GM23338 (cell line): Measurements from ENCODE around the gene IBA57. TPM values are rescaled to one million over a fixed set of nuclear protein-coding genes. Genes with fewer than 3 reads are reported as not detected.

Experiments used
- ATAC-seq: fragments of 200-7000 bp; cut with Tn5 transposase; 3 replicates; pipeline ENCODE4 v1.9.1; 2020
- DNase-seq: peaks from one replicate; pipeline ENCODE4 v3.0.0-alpha.2; 2015; ENCODE audit warnings: low spot score
- H2AFZ ChIP-seq: fragments of 200-600 bp; sonication (generic); 2 replicates; pipeline ENCODE4 v1.8.0; 2016; ENCODE audit warnings: antibody characterized with exemption, mild to moderate bottlenecking, moderate library complexity
- H3F3A ChIP-seq: fragments of 200-600 bp; sonication (generic); replicated peaks from 2 replicates; pipeline ENCODE4 v1.8.0; 2017; ENCODE audit warnings: antibody characterized with exemption, mixed run types, low read depth
- H3K27ac ChIP-seq: fragments of 200-600 bp; sonication (generic); 2 replicates; pipeline ENCODE4 v1.6.1; 2016; ENCODE audit warnings: low read depth
- H3K27me3 ChIP-seq: fragments of 200-600 bp; sonication (generic); 2 replicates; pipeline ENCODE4 v1.8.0; 2016; ENCODE audit warnings: mild to moderate bottlenecking, mixed run types, moderate library complexity; ENCODE audit not compliant: insufficient read depth
- H3K36me3 ChIP-seq: fragments of 200-600 bp; sonication (generic); 2 replicates; pipeline ENCODE4 v1.8.0; 2016; ENCODE audit warnings: mild to moderate bottlenecking; ENCODE audit not compliant: insufficient read depth
- H3K4me1 ChIP-seq: fragments of 200-600 bp; sonication (generic); 2 replicates; pipeline ENCODE4 v1.8.0; 2016; ENCODE audit warnings: mild to moderate bottlenecking, moderate library complexity; ENCODE audit not compliant: insufficient read depth
- H3K4me2 ChIP-seq: fragments of 200-600 bp; sonication (generic); 2 replicates; pipeline ENCODE4 v1.7.1; 2017; ENCODE audit warnings: mixed run types
- H3K4me3 ChIP-seq: fragments of 200-600 bp; sonication (generic); 2 replicates; pipeline ENCODE4 v1.6.1; 2016; ENCODE audit warnings: mixed run types
- H3K79me2 ChIP-seq: fragments of 200-600 bp; sonication (generic); replicated peaks from 2 replicates; pipeline ENCODE4 v1.8.0; 2017; ENCODE audit warnings: mild to moderate bottlenecking; ENCODE audit not compliant: insufficient read depth
- H3K9me2 ChIP-seq: fragments of 200-600 bp; sonication (generic); 2 replicates; pipeline ENCODE4 v1.8.0; 2017; ENCODE audit not compliant: insufficient read depth
- H4K20me1 ChIP-seq: fragments of 200-600 bp; sonication (generic); replicated peaks from 2 replicates; pipeline ENCODE4 v1.8.0; 2017; ENCODE audit warnings: mild to moderate bottlenecking; ENCODE audit not compliant: insufficient read depth
- H3K27ac Mint-ChIP-seq: 2 replicates; pipeline ENCODE4 v1.8.0; 2020; ENCODE audit warnings: inconsistent platforms, mild to moderate bottlenecking, moderate library complexity, mixed read lengths
- H3K27me3 Mint-ChIP-seq: 3 replicates; pipeline ENCODE4 v1.8.0; 2022; ENCODE audit warnings: low read depth, mild to moderate bottlenecking, moderate library complexity, mixed read lengths, inconsistent platforms; ENCODE audit not compliant: insufficient read depth, poor library complexity
- H3K36me3 Mint-ChIP-seq: 3 replicates; pipeline ENCODE4 v1.8.0; 2021; ENCODE audit warnings: low read depth, mild to moderate bottlenecking, inconsistent platforms, moderate library complexity, mixed read lengths
- H3K4me1 Mint-ChIP-seq: 3 replicates; pipeline ENCODE4 v1.8.0; 2020; ENCODE audit warnings: mild to moderate bottlenecking, inconsistent platforms, mixed read lengths
- H3K4me3 Mint-ChIP-seq: 3 replicates; pipeline ENCODE4 v1.8.0; 2021; ENCODE audit warnings: moderate library complexity, mild to moderate bottlenecking, inconsistent platforms, mixed read lengths
- H3K9me3 Mint-ChIP-seq: 3 replicates; pipeline ENCODE4 v1.8.0; 2020; ENCODE audit warnings: moderate library complexity, mild to moderate bottlenecking, inconsistent platforms, mixed read lengths
- CREB1 ChIP-seq: fragments of 250-450 bp; sonication (Bioruptor Pico); IDR thresholded peaks from 2 replicates; pipeline ENCODE4 v1.5.0; 2020; ENCODE audit warnings: low read depth, mild to moderate bottlenecking, moderate library complexity
- EZH2phosphoT487 ChIP-seq: fragments of 200-600 bp; sonication (generic); IDR thresholded peaks from one replicate; pipeline ENCODE4 v1.8.1; 2018; ENCODE audit warnings: antibody characterized with exemption; ENCODE audit not compliant: unreplicated experiment
- ZNF114 ChIP-seq: fragments of 250-450 bp; sonication (Bioruptor Pico); IDR thresholded peaks from 2 replicates; pipeline ENCODE4 v1.5.0; 2020; ENCODE audit warnings: mild to moderate bottlenecking, moderate library complexity
- polyA plus RNA-seq: library from polyadenylated mRNA; unstranded; fragments of >200 nt; fragmentation: Nextera tagmentation; extraction: Ambion mirVana; gene quantifications from 2 replicates; pipeline ENCODE4 v1.2.1, GENCODE V29; 2016
- total RNA-seq: library from RNA; depleted of rRNA; stranded (reverse); fragments of >200 nt; shearing (Covaris generic); gene quantifications from 2 replicates; pipeline ENCODE4 v1.2.3, GENCODE V29; 2014
- TF ChIP-seq, protein P1 (sequence below): fragments of 250-450 bp; sonication (Bioruptor Pico); IDR thresholded peaks from 2 replicates; pipeline ENCODE4 v1.5.0; 2020; ENCODE audit warnings: mild to moderate bottlenecking, moderate library complexity
- TF ChIP-seq, protein P2 (sequence below): IDR thresholded peaks from 2 replicates; pipeline ENCODE4 v1.6.1; 2016; ENCODE audit warnings: antibody characterized with exemption

IBA57 gene
- total and polyA plus RNA-seq, 2 experiments from 2014 or later, result 1.1 to 10.3 TPM

DNA sequence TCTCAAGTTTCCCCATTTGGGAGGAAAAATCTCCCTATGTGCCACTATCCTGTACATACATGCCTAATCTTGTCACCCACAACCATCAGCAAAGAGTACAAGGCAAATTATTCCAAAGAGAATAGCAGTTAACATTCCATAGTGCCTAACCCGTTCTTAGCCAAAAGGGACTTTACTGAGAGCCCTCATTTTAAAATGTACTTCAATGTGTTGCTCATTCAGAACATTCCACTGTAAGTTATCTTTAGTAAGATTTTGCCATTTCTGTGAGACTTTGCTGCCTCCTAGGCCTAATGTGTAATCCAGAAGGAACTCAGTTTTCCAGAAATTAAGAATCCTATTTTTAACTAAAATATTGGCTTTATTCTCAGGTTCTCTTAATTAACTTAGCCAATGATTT lies 45.3 kb upstream of the IBA57 start (continued):
- TF ChIP-seq, protein P1, sequence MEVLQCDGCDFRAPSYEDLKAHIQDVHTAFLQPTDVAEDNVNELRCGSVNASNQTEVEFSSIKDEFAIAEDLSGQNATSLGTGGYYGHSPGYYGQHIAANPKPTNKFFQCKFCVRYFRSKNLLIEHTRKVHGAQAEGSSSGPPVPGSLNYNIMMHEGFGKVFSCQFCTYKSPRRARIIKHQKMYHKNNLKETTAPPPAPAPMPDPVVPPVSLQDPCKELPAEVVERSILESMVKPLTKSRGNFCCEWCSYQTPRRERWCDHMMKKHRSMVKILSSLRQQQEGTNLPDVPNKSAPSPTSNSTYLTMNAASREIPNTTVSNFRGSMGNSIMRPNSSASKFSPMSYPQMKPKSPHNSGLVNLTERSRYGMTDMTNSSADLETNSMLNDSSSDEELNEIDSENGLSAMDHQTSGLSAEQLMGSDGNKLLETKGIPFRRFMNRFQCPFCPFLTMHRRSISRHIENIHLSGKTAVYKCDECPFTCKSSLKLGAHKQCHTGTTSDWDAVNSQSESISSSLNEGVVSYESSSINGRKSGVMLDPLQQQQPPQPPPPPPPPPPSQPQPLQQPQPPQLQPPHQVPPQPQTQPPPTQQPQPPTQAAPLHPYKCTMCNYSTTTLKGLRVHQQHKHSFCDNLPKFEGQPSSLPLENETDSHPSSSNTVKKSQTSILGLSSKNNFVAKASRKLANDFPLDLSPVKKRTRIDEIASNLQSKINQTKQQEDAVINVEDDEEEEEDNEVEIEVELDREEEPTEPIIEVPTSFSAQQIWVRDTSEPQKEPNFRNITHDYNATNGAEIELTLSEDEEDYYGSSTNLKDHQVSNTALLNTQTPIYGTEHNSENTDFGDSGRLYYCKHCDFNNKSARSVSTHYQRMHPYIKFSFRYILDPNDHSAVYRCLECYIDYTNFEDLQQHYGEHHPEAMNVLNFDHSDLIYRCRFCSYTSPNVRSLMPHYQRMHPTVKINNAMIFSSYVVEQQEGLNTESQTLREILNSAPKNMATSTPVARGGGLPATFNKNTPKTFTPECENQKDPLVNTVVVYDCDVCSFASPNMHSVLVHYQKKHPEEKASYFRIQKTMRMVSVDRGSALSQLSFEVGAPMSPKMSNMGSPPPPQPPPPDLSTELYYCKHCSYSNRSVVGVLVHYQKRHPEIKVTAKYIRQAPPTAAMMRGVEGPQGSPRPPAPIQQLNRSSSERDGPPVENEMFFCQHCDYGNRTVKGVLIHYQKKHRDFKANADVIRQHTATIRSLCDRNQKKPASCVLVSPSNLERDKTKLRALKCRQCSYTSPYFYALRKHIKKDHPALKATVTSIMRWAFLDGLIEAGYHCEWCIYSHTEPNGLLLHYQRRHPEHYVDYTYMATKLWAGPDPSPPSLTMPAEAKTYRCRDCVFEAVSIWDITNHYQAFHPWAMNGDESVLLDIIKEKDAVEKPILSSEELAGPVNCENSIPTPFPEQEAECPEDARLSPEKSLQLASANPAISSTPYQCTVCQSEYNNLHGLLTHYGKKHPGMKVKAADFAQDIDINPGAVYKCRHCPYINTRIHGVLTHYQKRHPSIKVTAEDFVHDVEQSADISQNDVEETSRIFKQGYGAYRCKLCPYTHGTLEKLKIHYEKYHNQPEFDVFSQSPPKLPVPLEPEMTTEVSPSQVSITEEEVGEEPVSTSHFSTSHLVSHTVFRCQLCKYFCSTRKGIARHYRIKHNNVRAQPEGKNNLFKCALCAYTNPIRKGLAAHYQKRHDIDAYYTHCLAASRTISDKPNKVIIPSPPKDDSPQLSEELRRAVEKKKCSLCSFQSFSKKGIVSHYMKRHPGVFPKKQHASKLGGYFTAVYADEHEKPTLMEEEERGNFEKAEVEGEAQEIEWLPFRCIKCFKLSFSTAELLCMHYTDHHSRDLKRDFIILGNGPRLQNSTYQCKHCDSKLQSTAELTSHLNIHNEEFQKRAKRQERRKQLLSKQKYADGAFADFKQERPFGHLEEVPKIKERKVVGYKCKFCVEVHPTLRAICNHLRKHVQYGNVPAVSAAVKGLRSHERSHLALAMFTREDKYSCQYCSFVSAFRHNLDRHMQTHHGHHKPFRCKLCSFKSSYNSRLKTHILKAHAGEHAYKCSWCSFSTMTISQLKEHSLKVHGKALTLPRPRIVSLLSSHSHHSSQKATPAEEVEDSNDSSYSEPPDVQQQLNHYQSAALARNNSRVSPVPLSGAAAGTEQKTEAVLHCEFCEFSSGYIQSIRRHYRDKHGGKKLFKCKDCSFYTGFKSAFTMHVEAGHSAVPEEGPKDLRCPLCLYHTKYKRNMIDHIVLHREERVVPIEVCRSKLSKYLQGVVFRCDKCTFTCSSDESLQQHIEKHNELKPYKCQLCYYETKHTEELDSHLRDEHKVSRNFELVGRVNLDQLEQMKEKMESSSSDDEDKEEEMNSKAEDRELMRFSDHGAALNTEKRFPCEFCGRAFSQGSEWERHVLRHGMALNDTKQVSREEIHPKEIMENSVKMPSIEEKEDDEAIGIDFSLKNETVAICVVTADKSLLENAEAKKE, result no peak

DNA sequence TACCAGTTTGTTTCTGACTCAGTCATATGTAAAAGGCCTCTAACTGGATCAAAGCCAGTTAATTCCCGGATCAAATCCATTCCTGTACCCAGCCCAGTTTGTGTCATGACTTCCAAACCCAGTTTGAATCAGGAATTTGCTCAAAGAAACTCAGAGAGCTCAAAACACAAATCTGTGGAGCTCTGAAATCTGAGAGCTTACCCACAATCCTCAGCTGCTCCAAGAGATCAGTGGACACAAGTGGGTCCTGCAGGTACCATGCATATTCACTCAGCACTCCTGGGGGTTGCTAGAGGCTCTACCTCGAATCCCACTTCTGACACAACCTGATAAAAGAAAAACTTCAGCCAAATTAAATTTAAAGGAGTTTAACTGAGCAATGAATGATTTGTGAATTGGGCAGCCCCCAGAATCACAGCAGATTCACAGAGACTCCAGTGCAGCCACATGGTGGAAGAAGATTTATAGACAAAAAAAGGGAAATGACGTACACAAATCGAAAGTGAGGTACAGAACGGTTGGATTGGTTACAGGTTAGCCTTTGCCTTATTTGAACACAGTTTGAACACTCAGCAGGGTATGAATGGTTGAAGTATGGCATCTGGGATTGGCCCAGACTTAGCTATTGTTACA lies 44.6 kb upstream of the IBA57 start:
- H3K4me1 Mint-ChIP-seq, result no peaks in the 10 kb centered on the region
- peaks cover 10% of the 10 kb centered on the region for H3K27me3 Mint-ChIP-seq
- Histone ChIP-seq H3K36me3 (no peaks in the 10 kb centered on the region), H3F3A (no peaks in the 10 kb centered on the region), H4K20me1 (no peaks in the 10 kb centered on the region), H3K79me2 (no peaks in the 10 kb centered on the region), H3K4me1 (no peaks in the 10 kb centered on the region), H3K27me3 (peaks cover 30% of the 10 kb centered on the region; the same call in 1 of the 2 replicates), H3K9me2 (no peaks in the 10 kb centered on the region), H3K4me3 (no peak overlapping the region), H3K27ac (no peak overlapping the region), H3K4me2 (no peak overlapping the region), H2AFZ (no peak overlapping the region)
- no peak overlapping the region for H3K27ac Mint-ChIP-seq
- peaks cover 43% of the 10 kb centered on the region for H3K9me3 Mint-ChIP-seq
- no peak for ATAC-seq
- peaks cover 9% of the 10 kb centered on the region; the same call in 2 of the 3 replicates for H3K36me3 Mint-ChIP-seq
- DNase-seq, result no peak
- H3K4me3 Mint-ChIP-seq, result no peak overlapping the region
- TF ChIP-seq EZH2phosphoT487 (no peak), CREB1 (CRISPR knock-in tag) (no peak), ZNF114 (no peak)
- TF ChIP-seq, protein P2, sequence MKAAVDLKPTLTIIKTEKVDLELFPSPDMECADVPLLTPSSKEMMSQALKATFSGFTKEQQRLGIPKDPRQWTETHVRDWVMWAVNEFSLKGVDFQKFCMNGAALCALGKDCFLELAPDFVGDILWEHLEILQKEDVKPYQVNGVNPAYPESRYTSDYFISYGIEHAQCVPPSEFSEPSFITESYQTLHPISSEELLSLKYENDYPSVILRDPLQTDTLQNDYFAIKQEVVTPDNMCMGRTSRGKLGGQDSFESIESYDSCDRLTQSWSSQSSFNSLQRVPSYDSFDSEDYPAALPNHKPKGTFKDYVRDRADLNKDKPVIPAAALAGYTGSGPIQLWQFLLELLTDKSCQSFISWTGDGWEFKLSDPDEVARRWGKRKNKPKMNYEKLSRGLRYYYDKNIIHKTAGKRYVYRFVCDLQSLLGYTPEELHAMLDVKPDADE, result no peak
- TF ChIP-seq, protein P1, result no peak
